ENCODE results near the gene LRMDA.

Gene LRMDA

DNA sequence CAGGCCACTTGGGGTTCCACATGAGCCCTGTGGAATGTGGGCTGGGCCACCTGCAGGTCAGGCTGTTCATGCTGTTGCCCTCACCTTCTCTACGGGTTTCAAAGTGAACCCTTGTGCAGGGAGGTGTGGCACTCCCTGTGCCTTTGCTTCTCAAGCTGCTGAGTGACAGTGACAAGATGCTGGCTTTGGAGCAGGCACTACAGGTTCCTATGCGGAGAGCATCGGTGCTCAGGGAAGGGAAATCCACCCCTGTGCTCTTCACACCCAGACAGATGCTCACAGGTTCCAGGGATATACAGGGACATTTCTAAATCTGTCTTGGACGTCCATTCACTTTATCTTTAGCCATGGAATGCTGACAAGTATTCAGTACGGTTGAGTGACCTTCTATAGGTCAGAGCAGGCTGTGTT is 1005.0 kb downstream of the LRMDA start:
- DNase-seq, result no peak

DNA sequence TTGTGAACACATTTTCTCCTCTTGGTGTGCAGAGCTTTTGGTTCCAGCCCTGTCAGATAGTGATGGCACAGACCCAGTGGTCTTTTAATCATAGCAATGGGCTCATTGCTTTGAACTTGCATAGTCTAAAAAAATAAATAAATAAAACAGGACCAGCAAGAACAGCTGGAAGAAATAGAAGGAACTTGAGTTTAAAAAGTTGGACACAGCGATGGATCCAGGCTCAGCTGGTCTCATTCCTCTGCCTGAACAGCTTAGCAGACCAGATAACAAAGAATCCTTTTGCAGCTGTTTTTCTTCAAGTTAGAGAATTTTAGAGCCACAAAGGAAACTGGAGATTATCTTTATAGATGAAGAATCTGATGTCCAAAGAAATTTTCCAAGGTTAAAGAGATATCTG is 1005.6 kb downstream of the LRMDA start:
- DNase-seq, result no peak

DNA sequence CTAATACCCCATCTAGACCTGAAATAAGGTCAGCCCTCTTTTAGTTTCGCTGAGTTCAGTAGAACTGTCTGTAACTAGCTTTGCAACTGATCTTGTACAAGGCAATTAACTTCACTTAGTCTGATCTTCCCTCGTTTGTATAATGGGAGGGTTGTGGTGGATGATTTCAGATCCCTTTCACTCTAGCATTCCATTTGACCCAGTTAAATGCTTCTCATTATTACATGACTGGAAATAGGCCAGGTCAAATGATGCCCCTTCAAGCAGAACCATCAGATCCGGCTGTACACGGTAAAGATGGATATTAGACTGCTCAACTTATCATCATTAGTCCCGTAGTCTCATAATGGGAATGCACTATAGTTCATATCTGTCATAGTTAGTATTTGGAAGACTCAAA is 1009.0 kb downstream of the LRMDA start:
- DNase-seq, result no peak

GRCh38 chr10:76442113-76442512 is 1010.7 kb downstream of the LRMDA start:
- DNase-seq, result no peak

- no peak for DNase-seq
Measured at GRCh38 chr10:76444034-76444800, 1012.8 kb downstream of the LRMDA start.

DNA sequence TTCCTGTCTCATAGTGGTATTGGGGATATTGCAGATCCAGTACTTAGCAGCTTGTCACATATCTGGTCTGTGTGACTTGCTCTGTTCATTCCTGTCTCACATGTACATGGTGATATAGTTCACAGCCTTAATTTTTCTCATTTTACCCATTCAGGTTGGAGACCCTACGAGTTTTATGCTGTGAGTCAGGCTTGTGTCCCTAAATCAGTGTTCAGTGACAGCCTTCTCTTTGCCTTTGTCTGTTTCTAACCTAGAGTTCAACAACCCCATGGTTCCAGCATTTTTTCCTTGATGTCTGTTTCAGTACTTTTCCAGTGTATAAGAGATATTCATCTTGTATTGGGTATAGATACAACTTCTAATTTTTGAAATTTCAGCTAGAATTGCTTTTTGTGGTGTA is 1016.2 kb downstream of the LRMDA start:
- no peak for DNase-seq

- no peak for DNase-seq
Measured at GRCh38 chr10:76451911-76452310, 1020.5 kb downstream of the LRMDA start.

DNA sequence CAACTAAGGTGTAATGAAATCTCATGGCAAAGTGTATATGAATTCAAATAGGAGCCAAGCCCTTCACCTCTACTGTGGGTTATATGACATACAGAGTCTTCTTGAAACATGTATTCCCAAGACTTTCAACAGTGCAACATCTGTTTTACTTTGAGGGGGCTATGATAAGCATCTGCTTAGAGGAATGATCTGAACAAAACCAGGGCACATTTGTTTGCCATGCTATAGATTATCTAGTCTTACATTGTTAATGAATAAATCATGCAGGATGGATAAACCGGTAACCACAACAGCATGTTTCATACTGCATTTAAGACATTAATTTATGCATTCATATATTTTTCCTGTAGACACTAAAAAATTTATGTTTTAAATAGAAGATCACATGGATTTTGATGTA is 1021.9 kb downstream of the LRMDA start:
- DNase-seq, result no peak

- DNase-seq, result no peak
Measured at GRCh38 chr10:76453997-76454396, 1022.6 kb downstream of the LRMDA start.

DNA sequence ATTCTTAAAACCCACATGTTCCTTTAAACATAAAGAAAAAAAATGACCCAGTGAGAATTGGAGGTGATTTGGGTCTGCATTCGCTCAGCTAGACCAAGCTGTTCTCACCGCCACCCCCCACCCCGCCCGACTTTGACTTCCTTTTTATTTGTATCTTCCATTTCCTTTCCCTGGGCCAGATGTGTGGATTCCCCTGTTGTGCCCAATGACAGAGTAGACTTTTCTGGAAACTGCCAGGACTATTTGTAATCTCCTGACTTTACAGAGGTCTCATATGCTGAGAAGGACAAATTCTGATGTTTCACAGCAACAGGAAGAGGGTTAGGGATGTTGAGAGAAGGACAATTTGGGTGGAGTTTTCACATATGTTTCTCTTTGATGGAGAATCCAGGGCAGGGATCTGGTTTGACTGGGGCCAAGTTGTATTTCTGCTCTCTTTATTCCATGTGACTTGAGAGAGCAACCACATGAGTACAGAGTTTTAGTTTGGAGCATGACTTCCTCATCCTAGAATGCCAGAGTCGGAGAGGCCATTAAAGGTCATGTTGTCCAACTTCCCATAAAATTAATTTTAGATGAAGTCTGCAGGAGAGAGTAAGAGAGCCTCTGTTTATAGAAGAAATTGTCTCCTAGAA is 1023.2 kb downstream of the LRMDA start:
- DNase-seq, result no peak

DNA sequence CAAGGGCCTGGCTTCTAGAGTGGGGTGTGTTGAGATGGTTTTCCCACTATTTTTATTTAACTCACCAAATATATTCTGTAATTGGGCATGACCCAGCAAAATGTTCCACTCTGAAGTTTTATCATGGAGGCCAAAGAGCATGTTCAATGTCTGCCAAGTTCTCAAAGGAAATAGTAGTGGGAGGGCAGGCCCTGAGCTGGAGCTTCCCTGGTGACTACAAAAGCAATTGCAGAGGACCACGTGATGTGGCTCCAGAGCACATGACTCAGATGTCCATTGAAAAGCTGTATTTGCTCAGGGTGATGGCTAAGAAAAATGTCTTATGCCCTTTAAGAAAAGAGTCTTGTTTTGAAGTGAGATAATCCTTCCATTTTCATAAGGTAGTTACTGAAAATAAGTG is 1024.8 kb downstream of the LRMDA start:
- no peak for DNase-seq

GRCh38 chr10:76459016-76459730 is 1027.7 kb downstream of the LRMDA start:
- DNase-seq, result no peak

GRCh38 chr10:76461024-76461423 is 1029.6 kb downstream of the LRMDA start:
- DNase-seq, result no peak

- DNase-seq, result no peak
Measured at GRCh38 chr10:76463111-76463510, 1031.7 kb downstream of the LRMDA start.

DNA sequence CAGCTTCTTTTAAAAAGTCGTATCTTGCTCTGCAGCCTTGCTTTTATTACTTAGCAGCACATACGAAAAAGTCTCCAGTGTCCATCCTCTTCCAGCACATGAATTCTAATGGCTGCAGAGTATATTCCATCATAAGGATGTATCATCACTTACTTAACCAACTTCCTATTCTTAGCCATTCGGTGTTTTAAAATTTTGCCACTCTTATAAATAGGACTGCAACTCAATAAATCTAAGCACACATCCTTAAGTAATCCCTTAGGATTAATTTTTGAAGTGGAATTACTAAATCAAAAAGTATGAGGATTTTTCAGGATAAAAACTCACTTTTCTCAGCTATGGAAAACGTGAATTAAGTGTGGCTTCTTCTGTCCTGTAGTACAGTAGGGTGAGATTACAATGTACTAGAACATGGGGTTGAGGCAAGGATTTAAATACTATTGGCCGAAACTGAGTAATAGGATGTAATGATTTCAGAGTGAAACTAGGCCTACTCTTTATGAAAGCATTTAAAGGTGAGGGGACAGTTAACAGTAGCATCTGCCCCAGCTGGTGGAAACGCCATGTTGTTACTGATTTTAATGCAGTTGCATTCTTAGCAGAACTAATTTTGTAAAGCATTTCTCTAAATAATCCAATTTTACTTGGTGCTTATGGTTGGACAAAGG is 1035.5 kb downstream of the LRMDA start:
- DNase-seq, result no peak

DNA sequence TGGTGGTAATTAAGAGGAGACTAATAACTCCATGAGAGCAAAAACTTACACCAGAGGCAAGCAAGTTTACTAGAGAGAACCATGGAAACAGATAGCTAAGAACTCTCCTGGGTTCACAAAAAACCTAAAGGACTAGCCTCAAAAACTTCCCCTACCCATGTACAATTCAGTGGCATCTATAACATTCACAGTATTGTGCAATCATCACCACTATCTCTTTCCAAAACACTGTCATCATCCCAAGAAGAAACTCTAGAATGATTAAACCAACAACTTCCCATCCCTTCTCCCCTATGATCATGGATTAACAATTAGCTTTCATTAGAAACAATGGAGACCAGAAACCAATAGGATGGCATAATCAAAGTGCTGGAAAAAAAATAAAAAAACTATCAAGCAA is 1038.3 kb downstream of the LRMDA start:
- no peak for DNase-seq

DNA sequence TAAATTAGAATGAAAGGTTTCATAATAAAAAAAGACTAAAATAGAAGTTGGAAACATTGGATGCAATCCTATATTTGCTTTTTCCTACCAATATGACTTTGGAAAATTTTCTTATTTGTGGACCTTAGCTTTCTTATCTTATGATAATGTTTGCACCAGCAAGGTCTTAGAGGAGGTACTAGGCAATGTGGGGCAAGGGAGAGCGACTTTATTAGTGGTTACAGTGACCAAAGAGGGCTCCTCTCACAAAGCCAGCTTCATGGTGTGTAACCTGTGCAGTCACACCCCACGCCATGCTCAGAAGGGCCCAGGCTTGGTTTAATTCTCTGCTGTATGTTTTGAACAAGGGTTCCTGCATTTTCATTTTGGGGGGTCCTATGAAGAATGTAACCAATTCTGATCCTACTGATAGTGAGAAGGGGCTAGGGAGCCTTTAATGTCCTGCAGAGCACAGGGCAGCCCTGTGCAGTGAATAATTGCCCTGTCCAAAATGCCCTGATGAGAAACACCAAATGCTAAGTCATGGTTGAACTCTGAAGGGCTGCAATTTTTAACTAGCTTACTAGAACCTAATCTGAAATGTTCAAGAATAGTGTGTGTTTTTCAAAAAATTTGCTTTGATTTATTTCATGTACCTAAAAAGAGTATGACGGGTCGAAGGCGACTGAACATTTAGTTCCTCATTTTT is 1047.8 kb downstream of the LRMDA start:
- DNase-seq, result no peak

GRCh38 chr10:76481178-76481577 is 1049.8 kb downstream of the LRMDA start:
- no peak for DNase-seq

- no peak for DNase-seq
Measured at GRCh38 chr10:76487582-76487981, 1056.2 kb downstream of the LRMDA start.

DNA sequence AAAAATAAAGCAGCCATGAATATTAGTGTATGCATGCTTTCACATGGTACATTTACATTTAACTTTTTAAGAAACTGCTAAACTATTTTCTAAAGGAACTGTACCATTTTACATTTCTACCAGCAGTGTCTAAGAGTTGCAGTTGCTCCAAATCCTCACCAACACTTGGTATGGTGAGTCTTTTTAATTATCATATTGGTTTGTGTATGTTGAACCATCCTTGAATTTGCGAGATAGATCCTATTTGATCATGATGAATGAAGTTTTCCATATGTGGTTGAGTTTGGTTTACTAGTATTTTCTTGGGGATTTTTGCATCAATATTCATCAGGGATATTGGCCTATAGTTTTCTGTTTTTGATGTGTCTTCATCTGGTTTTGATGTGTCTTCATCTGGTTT is 1057.2 kb downstream of the LRMDA start:
- DNase-seq, result no peak

DNA sequence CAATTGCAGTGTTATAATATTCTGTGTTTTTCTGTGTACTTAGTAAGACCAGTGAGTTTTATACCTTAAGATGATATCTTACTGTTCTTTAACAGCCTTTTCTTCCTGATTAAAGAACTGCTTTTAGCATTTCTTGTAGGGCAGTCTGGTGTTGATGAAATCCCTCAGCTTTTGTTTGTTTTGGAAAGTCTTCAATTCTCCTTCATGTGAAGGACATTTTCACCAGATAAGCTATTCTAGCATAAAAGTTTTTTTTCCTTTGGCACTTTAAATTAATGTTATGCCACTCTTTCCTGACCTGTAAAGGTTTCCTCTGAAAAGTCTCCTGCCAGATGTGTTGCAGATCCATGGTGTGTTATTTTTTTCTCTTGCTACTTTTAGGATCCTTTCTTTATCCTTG is 1059.8 kb downstream of the LRMDA start:
- DNase-seq, result no peak

DNA sequence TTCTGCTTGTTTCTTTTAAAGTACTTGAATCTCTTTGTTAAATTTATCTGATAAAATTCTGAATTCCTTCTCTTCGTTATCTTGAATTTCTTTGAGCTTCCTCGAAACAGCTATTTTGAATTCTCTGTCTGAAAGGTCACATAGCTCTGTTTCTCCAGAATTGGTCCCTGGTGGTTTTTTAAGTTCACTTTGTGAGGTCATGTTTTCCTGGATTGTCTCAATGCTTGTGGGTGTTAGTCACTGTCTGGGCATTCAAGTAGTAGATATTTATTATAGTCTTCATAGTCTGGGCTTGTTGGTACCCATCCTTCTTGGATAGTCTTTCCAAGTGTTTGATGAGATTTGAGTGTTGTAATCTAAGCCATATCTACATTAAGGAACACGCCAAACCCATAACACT is 1060.6 kb downstream of the LRMDA start:
- DNase-seq, result no peak

Data from hippocampal formation (tissue), 2 donors.